Suprapubic skin (tissue), 4 donors: ENCODE data around the gene EGFL7. TPM values are rescaled to one million over a fixed set of nuclear protein-coding genes. Genes with fewer than 3 reads are reported as not detected.

Experiments used
- DNase-seq, 2 donors: peaks; one replicate each; pipeline ENCODE4 v3.0.0-alpha.2; 2019; ENCODE audit warnings: low spot score in 2 of 2
- H3K27ac ChIP-seq: fragments of 200-600 bp; sonication (generic); one replicate; pipeline ENCODE4 v1.5.1; 2019
- H3K27me3 ChIP-seq: fragments of 200-600 bp; sonication (generic); one replicate; pipeline ENCODE4 v1.5.1; 2019
- H3K36me3 ChIP-seq: fragments of 200-600 bp; sonication (generic); one replicate; pipeline ENCODE4 v1.5.1; 2019
- H3K4me1 ChIP-seq: fragments of 200-600 bp; sonication (generic); one replicate; pipeline ENCODE4 v1.5.1; 2019
- H3K4me3 ChIP-seq: fragments of 200-600 bp; sonication (generic); one replicate; pipeline ENCODE4 v1.5.1; 2019; ENCODE audit warnings: mild to moderate bottlenecking
- H3K9me3 ChIP-seq: fragments of 200-600 bp; sonication (generic); one replicate; pipeline ENCODE4 v1.5.1; 2019
- CTCF ChIP-seq, 2 donors: fragments of 200-600 bp in 1 of 2; fragments of 450-650 bp in 1 of 2; sonication (generic) in 1 of 2; IDR thresholded peaks; one replicate each; pipeline ENCODE4 v1.5.1; 2016 to 2019; ENCODE audit warnings: antibody characterized with exemption in 2 of 2, mild to moderate bottlenecking in 1 of 2, moderate library complexity in 1 of 2
- EP300 ChIP-seq: sonication (generic); formaldehyde crosslinking; IDR thresholded peaks from one replicate; pipeline ENCODE4 v1.6.1; 2017; ENCODE audit warnings: antibody characterized with exemption
- POLR2A ChIP-seq, 2 donors: fragments of 450-650 bp; IDR thresholded peaks; one replicate each; pipeline ENCODE4 v1.6.1; 2017; ENCODE audit warnings: antibody characterized with exemption in 2 of 2, mild to moderate bottlenecking in 2 of 2, moderate library complexity in 2 of 2
- POLR2AphosphoS5 ChIP-seq, 3 donors: sonication (generic); formaldehyde crosslinking; IDR thresholded peaks; one replicate each; pipeline ENCODE4 v1.6.1; 2017; ENCODE audit warnings: antibody characterized with exemption in 3 of 3
- WGBS: methylation state at CpG from one replicate; pipeline ENCODE4 v1.1.5; 2018; 5-methylcytosine and 5-hydroxymethylcytosine counted together
- total RNA-seq, 4 donors: library from RNA; depleted of rRNA; stranded (reverse); fragments of >200 nt; gene quantifications; one replicate each; pipeline ENCODE4 v1.1.0, GENCODE V29; 2016

Gene EGFL7
- total RNA-seq, 4 donors from 2014 or later, result 12.2 to 49.6 (median 28.6) TPM

GRCh38 chr9:136692185-136693134 is 29.7 kb downstream of the EGFL7 start:
- H3K27me3 ChIP-seq, result peaks cover 7% of the 10 kb centered on the region
- no peak for TF ChIP-seq EP300
- no peak for TF ChIP-seq CTCF (IDR thresholded peaks at IDR 0.05)
- no peak for TF ChIP-seq POLR2AphosphoS5 (IDR thresholded peaks at IDR 0.05)
- TF ChIP-seq POLR2A (IDR thresholded peaks at IDR 0.05), result no peak
- 89% methylated on average over 25 of the region's 46 CpGs for WGBS
- no peak overlapping the region for H3K4me3 ChIP-seq
- no peaks in the 10 kb centered on the region for H3K36me3 ChIP-seq
- peaks cover 34% of the 10 kb centered on the region for H3K4me1 ChIP-seq
- H3K9me3 ChIP-seq, result no peaks in the 10 kb centered on the region
- H3K27ac ChIP-seq, result no peak overlapping the region
- DNase-seq, result no peak

GRCh38 chr9:136693135-136693489 is 30.4 kb downstream of the EGFL7 start:
- 83% methylated on average over 14 of the region's 14 CpGs for WGBS
- Histone ChIP-seq H3K36me3 (no peaks in the 10 kb centered on the region), H3K4me3 (no peak overlapping the region), H3K27me3 (peaks cover 9% of the 10 kb centered on the region), H3K9me3 (no peaks in the 10 kb centered on the region), H3K4me1 (peaks cover 31% of the 10 kb centered on the region), H3K27ac (no peak overlapping the region)
- TF ChIP-seq EP300, result no peak
- TF ChIP-seq CTCF (IDR thresholded peaks at IDR 0.05), result no peak
- TF ChIP-seq POLR2AphosphoS5 (IDR thresholded peaks at IDR 0.05), result no peak
- DNase-seq, result no peak

- peak overlapping the region; percentile 40 for H3K27ac ChIP-seq
- no peak overlapping the region for H3K4me3 ChIP-seq
- no peaks in the 10 kb centered on the region for H3K9me3 ChIP-seq
- no peak for DNase-seq
- peaks cover 31% of the 10 kb centered on the region for H3K4me1 ChIP-seq
- TF ChIP-seq POLR2A (IDR thresholded peaks at IDR 0.05) (no peak), POLR2AphosphoS5 (IDR thresholded peaks at IDR 0.05) (no peak), CTCF (IDR thresholded peaks at IDR 0.05) (no peak), EP300 (no peak)
- H3K36me3 ChIP-seq, result no peaks in the 10 kb centered on the region
- WGBS, result 56% methylated on average over 10 of the region's 15 CpGs
- peaks cover 9% of the 10 kb centered on the region for H3K27me3 ChIP-seq
These were observed 30.9 kb downstream of the EGFL7 start for GRCh38 chr9:136693490-136694162.

GRCh38 chr9:136694163-136694871 is 31.6 kb downstream of the EGFL7 start:
- Histone ChIP-seq H3K4me1 (peaks cover 31% of the 10 kb centered on the region), H3K4me3 (no peak overlapping the region), H3K9me3 (no peaks in the 10 kb centered on the region), H3K27me3 (peaks cover 10% of the 10 kb centered on the region), H3K27ac (peak overlapping the region; percentile 40), H3K36me3 (no peaks in the 10 kb centered on the region)
- DNase-seq, result no peak
- WGBS, result 26% methylated on average over 24 of the region's 32 CpGs
- TF ChIP-seq EP300 (no peak), CTCF (IDR thresholded peaks at IDR 0.05) (peak; percentile 18 to 71)

- Histone ChIP-seq H3K4me3 (no peak overlapping the region), H3K4me1 (peaks cover 31% of the 10 kb centered on the region), H3K9me3 (no peaks in the 10 kb centered on the region), H3K27ac (no peak overlapping the region), H3K27me3 (peaks cover 15% of the 10 kb centered on the region), H3K36me3 (no peaks in the 10 kb centered on the region)
- no peak for DNase-seq
- WGBS, result 80% methylated on average over 11 of the region's 11 CpGs
- no peak for TF ChIP-seq EP300
- TF ChIP-seq POLR2AphosphoS5 (IDR thresholded peaks at IDR 0.05), result no peak
- no peak for TF ChIP-seq POLR2A (IDR thresholded peaks at IDR 0.05)
- TF ChIP-seq CTCF (IDR thresholded peaks at IDR 0.05), result no peak
These were observed 32.1 kb downstream of the EGFL7 start for GRCh38 chr9:136694872-136695247.
